ENCODE measurements around the gene RCAN2. TPM values are rescaled to one million over a fixed set of nuclear protein-coding genes. Genes with fewer than 3 reads are reported as not detected.

RCAN2 gene
- total RNA-seq, 1 donor from 2014 or later: 9.0 TPM

- Histone ChIP-seq H3K4me3 (no peak overlapping the region), H3K36me3 (no peaks in the 10 kb centered on the region), H3K27ac (no peak overlapping the region), H3K27me3 (ENCODE audit: low read depth) (no peaks in the 10 kb centered on the region), H3K4me1 (no peaks in the 10 kb centered on the region), H3K9me3 (no peaks in the 10 kb centered on the region)
- intact Hi-C loops (cut with DNase I): no loop called here
- no peak for TF ChIP-seq CTCF (IDR thresholded peaks at IDR 0.05)
- DNase-seq (no peak), ATAC-seq (no peak)
Measured at GRCh38 chr6:46306431-46306830, 184.8 kb downstream of the RCAN2 start.

- H3K4me3 ChIP-seq: no peak overlapping the region
- no peaks in the 10 kb centered on the region for H3K9me3 ChIP-seq
- no peaks in the 10 kb centered on the region for H3K36me3 ChIP-seq
- no peak for ATAC-seq
- intact Hi-C loops (cut with DNase I): no loop called here
- no peak for TF ChIP-seq CTCF (IDR thresholded peaks at IDR 0.05)
- DNase-seq: no peak
- H3K4me1 ChIP-seq: no peaks in the 10 kb centered on the region
- no peak overlapping the region for H3K27ac ChIP-seq
- H3K27me3 ChIP-seq (ENCODE audit: low read depth): no peaks in the 10 kb centered on the region
Measured at GRCh38 chr6:46305833-46306232, 185.4 kb downstream of the RCAN2 start.

GRCh38 chr6:46305236-46305635, 186.0 kb downstream of the RCAN2 start:
- H3K36me3 ChIP-seq: no peaks in the 10 kb centered on the region
- intact Hi-C loops (cut with DNase I): no loop called here
- DNase-seq (no peak), ATAC-seq (no peak)
- no peak overlapping the region for H3K27ac ChIP-seq
- H3K9me3 ChIP-seq: no peaks in the 10 kb centered on the region
- H3K4me3 ChIP-seq: no peak overlapping the region
- no peaks in the 10 kb centered on the region for H3K4me1 ChIP-seq
- no peak for TF ChIP-seq CTCF (IDR thresholded peaks at IDR 0.05)
- no peaks in the 10 kb centered on the region for H3K27me3 ChIP-seq (ENCODE audit: low read depth)

- H3K27ac ChIP-seq: no peak overlapping the region
- no peak for ATAC-seq
- TF ChIP-seq CTCF (IDR thresholded peaks at IDR 0.05): no peak
- H3K27me3 ChIP-seq (ENCODE audit: low read depth): no peaks in the 10 kb centered on the region
- intact Hi-C loops (cut with DNase I): no loop called here
- no peaks in the 10 kb centered on the region for H3K36me3 ChIP-seq
- no peak for DNase-seq
- H3K4me1 ChIP-seq: no peaks in the 10 kb centered on the region
- no peaks in the 10 kb centered on the region for H3K9me3 ChIP-seq
- H3K4me3 ChIP-seq: no peak overlapping the region
Measured at GRCh38 chr6:46302816-46303215, 188.4 kb downstream of the RCAN2 start.

GRCh38 chr6:46302176-46302575, 189.1 kb downstream of the RCAN2 start:
- H3K36me3 ChIP-seq: no peaks in the 10 kb centered on the region
- no peak for TF ChIP-seq CTCF (IDR thresholded peaks at IDR 0.05)
- H3K27ac ChIP-seq: no peak overlapping the region
- no peak for DNase-seq
- H3K27me3 ChIP-seq (ENCODE audit: low read depth): no peaks in the 10 kb centered on the region
- ATAC-seq: no peak
- H3K9me3 ChIP-seq: no peaks in the 10 kb centered on the region
- H3K4me1 ChIP-seq: no peaks in the 10 kb centered on the region
- no peak overlapping the region for H3K4me3 ChIP-seq
- intact Hi-C loops (cut with DNase I): no loop called here

GRCh38 chr6:46299253-46299652, 192.0 kb downstream of the RCAN2 start:
- intact Hi-C loops (cut with DNase I): no loop called here
- H3K4me3 ChIP-seq: no peak overlapping the region
- H3K4me1 ChIP-seq: no peaks in the 10 kb centered on the region
- H3K36me3 ChIP-seq: no peaks in the 10 kb centered on the region
- no peak for TF ChIP-seq CTCF (IDR thresholded peaks at IDR 0.05)
- no peaks in the 10 kb centered on the region for H3K27me3 ChIP-seq (ENCODE audit: low read depth)
- DNase-seq: no peak
- no peak overlapping the region for H3K27ac ChIP-seq
- no peaks in the 10 kb centered on the region for H3K9me3 ChIP-seq
- no peak for ATAC-seq
